ENCODE data around the gene IPP.

The IPP gene

GRCh38 chr1:45658171-45658570 is 92.3 kb downstream of the IPP start:
- DNase-seq (ENCODE audit: low read depth, low spot score): no peak
- no peak overlapping the region for H3K4me3 ChIP-seq (ENCODE audit: low read length)

- H3K4me3 ChIP-seq (ENCODE audit: low read length): no peak overlapping the region
- no peak for DNase-seq (ENCODE audit: low read depth, low spot score)
These were observed 93.8 kb downstream of the IPP start for GRCh38 chr1:45656573-45657226.

GRCh38 chr1:45654540-45655280 is 95.7 kb downstream of the IPP start:
- no peak for DNase-seq (ENCODE audit: low read depth, low spot score)

More at GRCh38 chr1:45654540-45655280, 95.7 kb downstream of the IPP start:
- no peak overlapping the region for H3K4me3 ChIP-seq (ENCODE audit: low read length)
